IMR-90 (cell line): ENCODE results near the gene IL1B. TPM values are rescaled to one million over a fixed set of nuclear protein-coding genes. Genes with fewer than 3 reads are reported as not detected.

ENCODE experiments used
- ATAC-seq: fragments of 200-7000 bp; cut with Tn5 transposase; 2 replicates; pipeline ENCODE4 v1.9.1; 2020; ENCODE audit warnings: low read depth, mild to moderate bottlenecking, moderate library complexity
- BruUV-seq: library from RNA; stranded (reverse); fragments of 400-500 nt; replicated peaks from 2 replicates; lab custom pipeline; 2021; lab: Mats Ljungman, UMichigan
- CTCF ChIA-PET: fragments of 300-600 bp; formaldehyde crosslinking; extraction: SDS; loops from one replicate; lab custom pipeline; 2021; ENCODE audit warnings: antibody characterized with exemption; lab: Yijun Ruan, JAX
- POLR2A ChIA-PET: fragments of 300-600 bp; sonication (Branson Sonifier 250); formaldehyde crosslinking; loops from one replicate; lab custom pipeline; 2022; ENCODE audit warnings: antibody characterized with exemption; ENCODE audit not compliant: unreplicated experiment; lab: Charles Lee
- DNase-seq: peaks from one replicate; pipeline ENCODE4 v3.0.0; 2013
- H2AFZ ChIP-seq: replicated peaks from 2 replicates; pipeline ENCODE3; 2013; ENCODE audit warnings: low read length, mild to moderate bottlenecking; ENCODE audit not compliant: poor library complexity
- H2AK5ac ChIP-seq: 2 replicates; pipeline ENCODE4 v1.6.1; 2013; ENCODE audit warnings: low read depth, low read length, inconsistent platforms
- H2AK9ac ChIP-seq: replicated peaks from 2 replicates; pipeline ENCODE3; 2013; ENCODE audit warnings: mild to moderate bottlenecking, low read depth, low read length, moderate library complexity; ENCODE audit not compliant: poor library complexity
- H2BK120ac ChIP-seq: 2 replicates; pipeline ENCODE4 v1.6.1; 2013; ENCODE audit warnings: low read depth, low read length, inconsistent platforms
- H2BK15ac ChIP-seq: 3 replicates; pipeline ENCODE4 v1.6.1; 2013; ENCODE audit warnings: low read depth, low read length, inconsistent platforms
- H2BK20ac ChIP-seq: 2 replicates; pipeline ENCODE4 v1.6.1; 2013; ENCODE audit warnings: low read depth, mild to moderate bottlenecking, inconsistent platforms, low read length, moderate library complexity
- H2BK5ac ChIP-seq: 2 replicates; pipeline ENCODE4 v1.6.1; 2013; ENCODE audit warnings: mild to moderate bottlenecking, low read depth, low read length, inconsistent platforms; ENCODE audit not compliant: poor library complexity, severe bottlenecking
- H3K14ac ChIP-seq: replicated peaks from 2 replicates; pipeline ENCODE4 v1.6.1; 2013; ENCODE audit warnings: low read depth, low read length, inconsistent platforms
- H3K18ac ChIP-seq: 2 replicates; pipeline ENCODE4 v1.6.1; 2013; ENCODE audit warnings: low read depth, low read length, control low read depth
- H3K23ac ChIP-seq: 2 replicates; pipeline ENCODE4 v1.6.1; 2013; ENCODE audit warnings: low read depth, low read length, inconsistent platforms
- H3K27ac ChIP-seq: 2 replicates; pipeline ENCODE4 v1.5.1; 2013; ENCODE audit warnings: mild to moderate bottlenecking, control low read depth, low read length; ENCODE audit not compliant: insufficient read depth
- H3K27me3 ChIP-seq: 2 replicates; pipeline ENCODE4 v1.6.1; 2013; ENCODE audit warnings: low read length; ENCODE audit not compliant: control insufficient read depth, insufficient read depth
- H3K36me3 ChIP-seq: 2 replicates; pipeline ENCODE4 v1.6.1; 2013; ENCODE audit warnings: low read length, mixed read lengths; ENCODE audit not compliant: control insufficient read depth, insufficient read depth
- H3K4ac ChIP-seq: 2 replicates; pipeline ENCODE4 v1.6.1; 2013; ENCODE audit warnings: low read depth, low read length, inconsistent platforms
- H3K4me1 ChIP-seq: 2 replicates; pipeline ENCODE4 v1.6.1; 2013; ENCODE audit warnings: low read length, mixed read lengths; ENCODE audit not compliant: control insufficient read depth, insufficient read depth
- H3K4me2 ChIP-seq: 2 replicates; pipeline ENCODE4 v1.6.1; 2013; ENCODE audit warnings: low read depth, mild to moderate bottlenecking, control low read depth, low read length, moderate library complexity
- H3K4me3 ChIP-seq: 2 replicates; pipeline ENCODE4 v1.5.1; 2013; ENCODE audit warnings: low read depth, mild to moderate bottlenecking, control low read depth, low read length, moderate library complexity; ENCODE audit not compliant: insufficient read depth
- H3K56ac ChIP-seq: 2 replicates; pipeline ENCODE4 v1.6.1; 2013; ENCODE audit warnings: low read length, inconsistent platforms; ENCODE audit not compliant: insufficient read depth; ENCODE audit errors: extremely low read depth
- H3K79me1 ChIP-seq, 2 experiments: 2 replicates each; pipeline ENCODE4 v1.6.1; 2013; ENCODE audit warnings: low read length in 2 of 2, inconsistent platforms in 1 of 2, low read depth in 1 of 2
- H3K9ac ChIP-seq: 2 replicates; pipeline ENCODE4 v1.6.1; 2013; ENCODE audit warnings: low read depth, low read length, control low read depth
- H3K9me1 ChIP-seq: 2 replicates; pipeline ENCODE4 v1.6.1; 2013; ENCODE audit warnings: low read length, inconsistent platforms; ENCODE audit not compliant: insufficient read depth
- H3K9me3 ChIP-seq: 2 replicates; pipeline ENCODE4 v1.6.1; 2013; ENCODE audit warnings: low read length; ENCODE audit not compliant: control insufficient read depth, insufficient read depth
- H4K20me1 ChIP-seq: 2 replicates; pipeline ENCODE4 v1.6.1; 2013; ENCODE audit warnings: low read length, inconsistent platforms; ENCODE audit not compliant: insufficient read depth
- H4K5ac ChIP-seq: 2 replicates; pipeline ENCODE4 v1.6.1; 2013; ENCODE audit warnings: mild to moderate bottlenecking, low read depth, low read length, control low read depth
- H4K8ac ChIP-seq, 2 experiments: 2 replicates each; pipeline ENCODE4 v1.6.1; 2013; ENCODE audit warnings: low read depth in 2 of 2, low read length in 2 of 2, control low read depth in 1 of 2, inconsistent platforms in 1 of 2
- H4K91ac ChIP-seq: 2 replicates; pipeline ENCODE4 v1.6.1; 2013; ENCODE audit warnings: low read depth, low read length, inconsistent platforms; ENCODE audit not compliant: insufficient read depth
- BHLHE40 ChIP-seq: fragments of 150-350 bp; IDR thresholded peaks from 2 replicates; pipeline ENCODE4 v1.6.1; 2016; ENCODE audit warnings: mild to moderate bottlenecking, low read depth, low read length
- CEBPB ChIP-seq: IDR thresholded peaks from 2 replicates; pipeline ENCODE4 v1.6.1; 2012; ENCODE audit warnings: low read depth, low read length, improper control_type of control experiment
- ELK1 ChIP-seq: fragments of 150-350 bp; IDR thresholded peaks from 2 replicates; pipeline ENCODE4 v1.6.1; 2016; ENCODE audit warnings: low read depth, mild to moderate bottlenecking, low read length, moderate library complexity, borderline replicate concordance
- FOS ChIP-seq: fragments of 150-350 bp; IDR thresholded peaks from 2 replicates; pipeline ENCODE4 v1.6.1; 2016; ENCODE audit warnings: low read depth, low read length
- MAZ ChIP-seq: IDR thresholded peaks from 2 replicates; pipeline ENCODE4 v1.6.1; 2012; ENCODE audit warnings: low read depth, mild to moderate bottlenecking, low read length, improper control_type of control experiment, moderate library complexity, borderline replicate concordance
- RFX5 ChIP-seq: IDR thresholded peaks from 2 replicates; pipeline ENCODE4 v1.8.0; 2012; ENCODE audit warnings: low read depth, mild to moderate bottlenecking, low read length, moderate library complexity
- SMC3 ChIP-seq: fragments of 150-350 bp; IDR thresholded peaks from 2 replicates; pipeline ENCODE4 v1.6.1; 2016; ENCODE audit warnings: low read depth, mild to moderate bottlenecking, antibody characterized with exemption, low read length, moderate library complexity
- USF2 ChIP-seq: fragments of 150-350 bp; IDR thresholded peaks from 2 replicates; pipeline ENCODE4 v1.6.1; 2017; ENCODE audit warnings: mild to moderate bottlenecking, antibody characterized with exemption, low read length, low read depth
- WGBS, 2 experiments: methylation state at CpG; one replicate each; pipeline versions ENCODE4 v1.1.5 to v1.1.7; 2013; ENCODE audit warnings: missing lambda C conversion rate in 2 of 2; ENCODE audit not compliant: insufficient read length in 1 of 2; ENCODE audit errors: extremely low coverage in 2 of 2; 5-methylcytosine and 5-hydroxymethylcytosine counted together
- dilution Hi-C: fragments of 300-500 bp; cut with HindIII; formaldehyde crosslinking; loops from one replicate; pipeline ENCODE4 v1.14.3; 2018; ENCODE audit warnings: low sequenced_read_pairs; ENCODE audit not compliant: unreplicated experiment
- in situ Hi-C: fragments of 300-500 bp; cut with MboI; formaldehyde crosslinking; loops from 3 replicates; pipeline ENCODE4 v1.14.3; 2019; ENCODE audit warnings: low sequenced_read_pairs, inconsistent platforms, mixed read lengths
- intact Hi-C: fragments of 100-400 bp; cut with micrococcal nuclease; formaldehyde crosslinking; loops from 2 replicates; pipeline ENCODE4 v1.10.0; 2022
- polyA plus RNA-seq, 3 experiments: library from polyadenylated mRNA; depleted of rRNA; stranded (reverse); fragments of >200 nt; gene quantifications; 2 replicates each; pipeline ENCODE4 v1.2.3, GENCODE V29; 2012; ENCODE audit warnings: low replicate concordance in 1 of 3
- total RNA-seq: library from RNA; depleted of rRNA; stranded (reverse); fragments of >200 nt; gene quantifications from 2 replicates; pipeline ENCODE4 v1.2.3, GENCODE V29; 2012

IL1B gene
- total and polyA plus RNA-seq, 2 of the 4 experiments (the other 2 are of a cell fraction): 3.0 to 4.4 TPM

DNA sequence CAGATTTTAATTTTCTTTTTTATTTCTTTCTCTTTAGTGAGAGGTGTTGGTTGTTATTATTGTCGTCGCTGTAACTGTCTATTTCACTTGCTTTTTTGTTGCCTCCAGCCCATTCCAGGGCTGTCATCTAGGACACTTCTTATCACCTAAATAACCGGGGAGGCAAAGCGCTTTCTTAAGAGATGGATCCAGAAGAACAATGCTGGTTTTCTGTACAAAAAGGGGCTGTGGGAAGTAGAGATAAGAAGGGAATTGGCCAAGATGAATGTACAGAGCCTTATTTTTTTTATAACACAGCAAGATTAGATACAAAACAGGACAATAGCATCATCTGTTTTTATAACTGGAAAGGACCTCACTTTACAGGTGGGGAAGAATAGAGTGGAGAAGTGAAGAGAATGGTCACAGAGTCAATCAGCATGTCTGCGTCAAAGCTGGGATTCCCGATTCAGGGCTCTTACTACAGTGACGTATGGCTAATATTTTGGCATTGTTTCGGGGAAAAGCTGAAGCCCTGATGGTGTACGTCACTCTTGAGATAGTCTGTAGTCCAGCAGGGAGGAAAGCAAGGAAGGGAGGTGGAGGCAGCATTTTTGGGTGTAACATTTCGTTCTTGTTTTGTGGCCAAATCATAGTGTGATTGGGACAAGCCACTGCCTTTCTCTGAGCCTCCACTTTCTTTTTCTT, 23.2 kb downstream of the IL1B start (continued):
- TF ChIP-seq CEBPB: no peak

DNA sequence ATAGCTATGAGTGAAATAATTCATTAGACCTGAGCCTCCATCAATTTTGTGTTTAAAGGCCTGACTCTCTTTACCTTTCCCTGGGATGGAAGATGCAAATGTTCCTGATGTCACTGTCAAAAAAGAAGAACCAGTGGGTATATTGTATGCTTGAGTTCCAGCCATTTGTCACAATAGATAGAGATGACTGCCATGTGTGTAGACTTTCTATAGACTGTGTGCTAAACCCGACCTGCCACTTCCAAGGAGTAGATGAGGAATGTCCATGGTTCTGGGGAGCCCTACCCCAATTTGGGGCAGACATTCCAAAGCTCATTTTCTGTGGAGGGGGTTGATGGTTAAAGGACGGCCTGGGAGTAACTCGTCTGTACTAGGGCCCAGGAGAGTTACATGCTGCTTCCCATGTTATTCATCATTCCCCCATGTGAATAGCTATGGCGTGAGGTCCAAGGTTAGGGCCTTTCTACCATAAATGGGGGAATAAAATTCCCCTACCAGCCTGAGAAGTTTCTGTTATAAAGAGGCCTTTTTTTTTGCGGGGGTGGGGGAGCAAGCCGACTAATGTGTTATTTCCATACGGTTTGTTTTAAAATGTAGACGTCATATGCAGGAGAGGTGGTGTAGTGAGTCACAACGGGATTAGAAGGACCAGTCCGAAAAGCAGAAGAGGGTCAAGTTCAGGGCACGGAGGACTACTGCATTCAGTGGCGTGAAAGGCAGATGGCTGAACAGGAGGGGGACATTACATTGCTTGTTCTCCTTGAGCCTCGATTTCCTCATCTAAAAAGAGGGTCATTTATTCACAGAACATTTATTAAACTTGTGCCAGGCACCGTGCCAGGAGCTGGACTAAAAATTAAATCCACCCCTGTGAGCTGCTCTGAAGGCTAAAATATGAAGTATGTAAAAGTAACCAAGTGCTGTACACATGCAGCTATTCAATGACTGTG, 24.0 kb downstream of the IL1B start:
- H3K4me1 ChIP-seq: peaks cover 18% of the 10 kb centered on the region
- no peaks in the 10 kb centered on the region for H4K20me1 ChIP-seq
- peak overlapping the region; percentile 84; the same call in 2 of the 3 replicates for H2BK15ac ChIP-seq
- peak overlapping the region; percentile 29; the same call in 1 of the 2 replicates for H3K9ac ChIP-seq
- ATAC-seq (peak; percentile 61), DNase-seq (peak; percentile 96)
- peak overlapping the region; percentile 90 for H2AK5ac ChIP-seq
- peak overlapping the region; percentile 96 for H2BK20ac ChIP-seq
- peaks cover 4 to 9% of the 10 kb centered on the region in 2 experiments; a peak in 2 of 4 replicates for H3K79me1 ChIP-seq
- TF ChIP-seq USF2: no peak
- no peak for TF ChIP-seq SMC3
- peak; percentile 73 for TF ChIP-seq FOS
- no peak for TF ChIP-seq RFX5
- no peak for TF ChIP-seq ELK1
- peak; percentile 43; the same call in 1 of the 2 replicates for TF ChIP-seq BHLHE40
- TF ChIP-seq MAZ: peak; percentile 14; the same call in 1 of the 2 replicates
- CTCF ChIA-PET: interaction anchor here (0.5 to 1.4 kb wide), 2 partner anchors 10 to 129 kb away, joined by 4 to 6 read pairs; no protein-coding TSS in a partner anchor
- WGBS, 2 experiments: no CpG with 5 or more reads among the region's 14 CpGs
- H3K4me2 ChIP-seq: peak overlapping the region; percentile 35
- peak overlapping the region; percentile 91 for H3K18ac ChIP-seq
- peak overlapping the region; percentile 95 for H3K4ac ChIP-seq
- no peaks in the 10 kb centered on the region for H3K36me3 ChIP-seq
- peak overlapping the region; percentile 92 for H4K91ac ChIP-seq
- H3K27ac ChIP-seq: peak overlapping the region; percentile 79
- peak overlapping the region; percentile 86 for H3K23ac ChIP-seq
- no peak overlapping the region for H3K4me3 ChIP-seq
- no peaks in the 10 kb centered on the region for H3K9me3 ChIP-seq
- peaks cover 15% of the 10 kb centered on the region for H3K9me1 ChIP-seq
- in situ Hi-C loops: no loop called here
- POLR2A ChIA-PET: no interaction called here
- peak overlapping the region; percentile 70 for H2AK9ac ChIP-seq
- H3K27me3 ChIP-seq: no peaks in the 10 kb centered on the region
- intact Hi-C loops: no loop called here
- peak overlapping the region; percentile 90 to 97 for H4K8ac ChIP-seq
- peak overlapping the region; percentile 69 for H3K56ac ChIP-seq
- H2BK120ac ChIP-seq: peak overlapping the region; percentile 92
- peak overlapping the region; percentile 70 for H2AFZ ChIP-seq
- peak overlapping the region; percentile 88 for H3K14ac ChIP-seq
- H2BK5ac ChIP-seq: peak overlapping the region; percentile 91
- BruUV-seq: no TSS peak
- dilution Hi-C loops: no loop called here
- H4K5ac ChIP-seq: peak overlapping the region; percentile 76
